ENCODE data around the gene CXorf66.
"Not testable (repeated sequence)": the region's sequence is repeated elsewhere in the genome, so short reads cannot be mapped to it uniquely, and the experiment has no call there.

The CXorf66 gene

GRCh38 chrX:139924696-139925095 lies 40.6 kb downstream of the CXorf66 start:
- DNase-seq: no peak

- no peak for DNase-seq
Measured at GRCh38 chrX:139924069-139924695, 41.1 kb downstream of the CXorf66 start.

GRCh38 chrX:139921142-139921541 lies 44.2 kb downstream of the CXorf66 start:
- not testable (repeated sequence) for DNase-seq

GRCh38 chrX:139920316-139920715 lies 45.0 kb downstream of the CXorf66 start:
- DNase-seq: no peak

GRCh38 chrX:139914421-139914820 lies 50.9 kb downstream of the CXorf66 start:
- no peak for DNase-seq

GRCh38 chrX:139909712-139910111 lies 55.6 kb downstream of the CXorf66 start:
- DNase-seq: no peak

- DNase-seq: no peak
Measured at GRCh38 chrX:139907078-139907477, 58.2 kb downstream of the CXorf66 start.

- no peak for DNase-seq
Measured at GRCh38 chrX:139905743-139906142, 59.6 kb downstream of the CXorf66 start.

Measured in fibroblast of skin of abdomen (primary cell).